ENCODE data around the gene OSBPL9.

Gene OSBPL9

GRCh38 chr1:51629918-51630317 lies 13.0 kb downstream of the OSBPL9 start:
- no peak overlapping the region for H3K9ac ChIP-seq (ENCODE audit: low read length)
- peaks cover 4% of the 10 kb centered on the region for H3K4me1 ChIP-seq (ENCODE audit: control insufficient read depth, insufficient read depth, low read length)
- H3K27me3 ChIP-seq (ENCODE audit: control insufficient read depth, insufficient read depth, low read length) = no peaks in the 10 kb centered on the region
- H3K4me3 ChIP-seq (ENCODE audit: low read length) = no peak overlapping the region
- no peak overlapping the region for H3K27ac ChIP-seq (ENCODE audit: low read depth, low read length)
- H3K36me3 ChIP-seq (ENCODE audit: control insufficient read depth, insufficient read depth, low read length) = no peaks in the 10 kb centered on the region

GRCh38 chr1:51630393-51630792 lies 13.5 kb downstream of the OSBPL9 start:
- H3K4me3 ChIP-seq (ENCODE audit: low read length) = no peak overlapping the region
- H3K27me3 ChIP-seq (ENCODE audit: control insufficient read depth, insufficient read depth, low read length) = no peaks in the 10 kb centered on the region
- no peak overlapping the region for H3K27ac ChIP-seq (ENCODE audit: low read depth, low read length)
- peaks cover 3% of the 10 kb centered on the region for H3K4me1 ChIP-seq (ENCODE audit: control insufficient read depth, insufficient read depth, low read length)
- no peak overlapping the region for H3K9ac ChIP-seq (ENCODE audit: low read length)
- no peaks in the 10 kb centered on the region for H3K36me3 ChIP-seq (ENCODE audit: control insufficient read depth, insufficient read depth, low read length)

DNA sequence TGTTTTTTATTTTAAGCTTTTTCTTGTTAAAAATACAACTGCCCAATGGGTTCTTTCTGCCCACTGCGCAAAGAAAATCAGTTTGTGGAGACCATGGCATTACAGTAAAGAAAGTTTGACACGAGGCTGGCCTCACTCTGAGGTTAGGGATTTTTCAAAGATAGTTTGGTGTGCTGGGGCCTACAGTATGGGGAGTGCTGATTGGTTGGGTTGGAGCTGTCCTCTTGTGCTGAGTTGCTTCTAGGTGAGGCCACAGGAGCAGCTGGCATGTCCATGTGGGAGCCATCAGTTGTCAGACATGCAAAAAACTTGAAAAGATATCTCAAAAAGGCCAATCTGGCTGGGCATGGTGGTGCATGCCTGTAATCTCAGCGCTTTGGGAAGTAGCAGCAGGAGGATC lies 14.0 kb downstream of the OSBPL9 start:
- H3K9ac ChIP-seq (ENCODE audit: low read length) = no peak overlapping the region
- H3K4me3 ChIP-seq (ENCODE audit: low read length) = no peak overlapping the region
- no peak overlapping the region for H3K27ac ChIP-seq (ENCODE audit: low read depth, low read length)
- H3K27me3 ChIP-seq (ENCODE audit: control insufficient read depth, insufficient read depth, low read length) = no peaks in the 10 kb centered on the region
- H3K36me3 ChIP-seq (ENCODE audit: control insufficient read depth, insufficient read depth, low read length) = no peaks in the 10 kb centered on the region
- peaks cover 3% of the 10 kb centered on the region for H3K4me1 ChIP-seq (ENCODE audit: control insufficient read depth, insufficient read depth, low read length)

DNA sequence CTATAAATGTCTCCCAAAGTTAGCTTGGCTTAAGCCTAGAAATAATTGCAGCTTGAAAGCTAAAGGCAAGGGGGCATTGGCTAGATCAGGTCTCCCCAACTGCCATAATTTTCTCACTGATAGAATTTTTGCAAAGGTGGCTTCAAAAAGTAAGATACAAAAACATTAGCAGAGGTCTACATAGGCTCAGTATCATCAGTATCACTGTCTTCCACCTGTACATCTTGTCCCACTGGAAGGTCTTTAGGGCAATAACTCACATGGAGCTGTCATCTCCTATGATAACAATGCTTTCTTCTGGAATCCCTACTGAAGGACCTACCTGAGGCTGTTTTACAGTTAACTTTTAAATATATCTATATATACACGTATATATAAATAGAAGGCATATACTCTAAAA lies 14.9 kb downstream of the OSBPL9 start:
- no peak overlapping the region for H3K4me3 ChIP-seq (ENCODE audit: low read length)
- H3K9ac ChIP-seq (ENCODE audit: low read length) = no peak overlapping the region
- H3K36me3 ChIP-seq (ENCODE audit: control insufficient read depth, insufficient read depth, low read length) = no peaks in the 10 kb centered on the region
- H3K4me1 ChIP-seq (ENCODE audit: control insufficient read depth, insufficient read depth, low read length) = peaks cover 3% of the 10 kb centered on the region
- H3K27ac ChIP-seq (ENCODE audit: low read depth, low read length) = no peak overlapping the region
- no peaks in the 10 kb centered on the region for H3K27me3 ChIP-seq (ENCODE audit: control insufficient read depth, insufficient read depth, low read length)

- H3K27ac ChIP-seq (ENCODE audit: low read depth, low read length) = no peak overlapping the region
- H3K4me3 ChIP-seq (ENCODE audit: low read length) = no peak overlapping the region
- no peaks in the 10 kb centered on the region for H3K27me3 ChIP-seq (ENCODE audit: control insufficient read depth, insufficient read depth, low read length)
- no peaks in the 10 kb centered on the region for H3K36me3 ChIP-seq (ENCODE audit: control insufficient read depth, insufficient read depth, low read length)
- H3K9ac ChIP-seq (ENCODE audit: low read length) = no peak overlapping the region
- peaks cover 8% of the 10 kb centered on the region for H3K4me1 ChIP-seq (ENCODE audit: control insufficient read depth, insufficient read depth, low read length)
Measured at GRCh38 chr1:51634618-51635017, 17.7 kb downstream of the OSBPL9 start.

GRCh38 chr1:51635615-51636014 lies 18.7 kb downstream of the OSBPL9 start:
- Histone ChIP-seq H3K9ac (ENCODE audit: low read length) (no peak overlapping the region), H3K4me3 (ENCODE audit: low read length) (no peak overlapping the region), H3K36me3 (ENCODE audit: control insufficient read depth, insufficient read depth, low read length) (no peaks in the 10 kb centered on the region), H3K4me1 (ENCODE audit: control insufficient read depth, insufficient read depth, low read length) (peaks cover 8% of the 10 kb centered on the region), H3K27ac (ENCODE audit: low read depth, low read length) (no peak overlapping the region), H3K27me3 (ENCODE audit: control insufficient read depth, insufficient read depth, low read length) (no peaks in the 10 kb centered on the region)

- Histone ChIP-seq H3K9ac (ENCODE audit: low read length) (no peak overlapping the region), H3K27ac (ENCODE audit: low read depth, low read length) (no peak overlapping the region), H3K4me1 (ENCODE audit: control insufficient read depth, insufficient read depth, low read length) (peaks cover 8% of the 10 kb centered on the region)
Measured at GRCh38 chr1:51636191-51636590, 19.3 kb downstream of the OSBPL9 start.

GRCh38 chr1:51636764-51637522 lies 20.1 kb downstream of the OSBPL9 start:
- no peaks in the 10 kb centered on the region for H3K27me3 ChIP-seq (ENCODE audit: control insufficient read depth, insufficient read depth, low read length)
- no peak overlapping the region for H3K9ac ChIP-seq (ENCODE audit: low read length)
- H3K36me3 ChIP-seq (ENCODE audit: control insufficient read depth, insufficient read depth, low read length) = no peaks in the 10 kb centered on the region
- H3K27ac ChIP-seq (ENCODE audit: low read depth, low read length) = no peak overlapping the region
- H3K4me1 ChIP-seq (ENCODE audit: control insufficient read depth, insufficient read depth, low read length) = peaks cover 13% of the 10 kb centered on the region
- H3K4me3 ChIP-seq (ENCODE audit: low read length) = no peak overlapping the region

More at GRCh38 chr1:51636191-51636590, 19.3 kb downstream of the OSBPL9 start:
- Histone ChIP-seq H3K4me3 (ENCODE audit: low read length) (no peak overlapping the region), H3K36me3 (ENCODE audit: control insufficient read depth, insufficient read depth, low read length) (no peaks in the 10 kb centered on the region), H3K27me3 (ENCODE audit: control insufficient read depth, insufficient read depth, low read length) (no peaks in the 10 kb centered on the region)

DNA sequence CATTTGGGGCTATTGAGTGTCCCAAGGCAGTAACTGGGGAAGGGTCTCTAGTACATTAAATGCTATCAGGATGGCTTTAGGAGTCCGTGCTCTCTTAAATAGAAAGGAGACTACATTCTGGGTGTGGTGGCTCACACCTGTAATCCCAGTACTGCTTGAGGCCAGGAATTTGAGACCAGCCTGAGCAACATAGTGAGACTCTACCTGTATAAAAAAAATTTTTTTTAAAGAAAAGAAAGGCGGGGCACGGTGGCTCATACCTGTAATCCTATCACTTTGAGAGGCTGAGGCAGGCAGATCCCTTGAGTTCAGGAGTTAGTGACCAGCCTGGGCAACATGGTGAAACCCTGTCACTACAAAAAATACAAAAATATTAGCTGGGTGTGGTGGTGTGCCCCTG lies 21.5 kb downstream of the OSBPL9 start:
- Histone ChIP-seq H3K27ac (ENCODE audit: low read depth, low read length) (no peak overlapping the region), H3K27me3 (ENCODE audit: control insufficient read depth, insufficient read depth, low read length) (no peaks in the 10 kb centered on the region), H3K36me3 (ENCODE audit: control insufficient read depth, insufficient read depth, low read length) (no peaks in the 10 kb centered on the region), H3K4me3 (ENCODE audit: low read length) (no peak overlapping the region), H3K9ac (ENCODE audit: low read length) (no peak overlapping the region), H3K4me1 (ENCODE audit: control insufficient read depth, insufficient read depth, low read length) (peaks cover 25% of the 10 kb centered on the region)

DNA sequence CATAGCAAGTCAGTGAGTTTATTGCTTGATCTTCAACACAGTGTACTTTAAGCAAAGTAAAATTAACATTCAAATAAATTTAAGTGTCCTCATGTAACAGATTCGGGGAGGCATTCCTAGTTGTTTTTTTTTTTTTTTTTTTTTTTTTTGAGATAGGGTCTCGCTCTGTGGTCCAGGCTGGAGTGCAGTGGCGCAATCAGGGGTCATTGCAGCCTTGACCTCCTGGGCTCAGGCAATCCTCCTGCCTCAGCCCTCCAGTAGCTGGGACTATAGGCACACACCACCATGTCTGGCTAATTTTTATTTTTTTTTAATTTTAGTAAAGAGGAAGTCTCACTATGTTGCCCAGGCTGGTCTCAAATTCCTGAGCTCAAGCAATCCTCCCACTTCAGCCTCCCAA lies 22.8 kb downstream of the OSBPL9 start:
- Histone ChIP-seq H3K36me3 (ENCODE audit: control insufficient read depth, insufficient read depth, low read length) (no peaks in the 10 kb centered on the region), H3K4me3 (ENCODE audit: low read length) (no peak overlapping the region), H3K4me1 (ENCODE audit: control insufficient read depth, insufficient read depth, low read length) (peaks cover 29% of the 10 kb centered on the region), H3K9ac (ENCODE audit: low read length) (no peak overlapping the region), H3K27me3 (ENCODE audit: control insufficient read depth, insufficient read depth, low read length) (no peaks in the 10 kb centered on the region), H3K27ac (ENCODE audit: low read depth, low read length) (no peak overlapping the region)

DNA sequence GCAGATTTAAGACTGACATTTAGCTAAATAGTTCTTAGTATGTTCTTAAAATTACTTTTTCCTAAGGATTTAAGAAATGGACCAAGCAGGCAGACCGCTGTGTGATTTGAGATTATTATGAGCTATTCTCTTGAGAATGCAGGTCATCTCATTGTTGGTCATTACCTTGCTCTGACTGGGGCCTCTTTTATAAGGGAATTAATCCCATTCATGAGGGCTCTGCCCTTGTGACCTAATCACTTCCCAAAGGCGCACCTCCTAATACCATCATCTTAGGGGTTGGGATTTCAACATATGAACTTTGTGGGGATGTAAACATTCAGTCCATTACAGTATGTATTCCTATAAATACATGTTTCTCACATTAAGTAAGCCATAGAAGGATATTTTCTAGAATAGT lies 24.2 kb downstream of the OSBPL9 start:
- H3K4me3 ChIP-seq (ENCODE audit: low read length) = no peak overlapping the region
- H3K9ac ChIP-seq (ENCODE audit: low read length) = no peak overlapping the region
- H3K27me3 ChIP-seq (ENCODE audit: control insufficient read depth, insufficient read depth, low read length) = no peaks in the 10 kb centered on the region
- no peaks in the 10 kb centered on the region for H3K36me3 ChIP-seq (ENCODE audit: control insufficient read depth, insufficient read depth, low read length)
- peaks cover 29% of the 10 kb centered on the region for H3K4me1 ChIP-seq (ENCODE audit: control insufficient read depth, insufficient read depth, low read length)
- no peak overlapping the region for H3K27ac ChIP-seq (ENCODE audit: low read depth, low read length)

- Histone ChIP-seq H3K4me3 (ENCODE audit: low read length) (no peak overlapping the region), H3K4me1 (ENCODE audit: control insufficient read depth, insufficient read depth, low read length) (peaks cover 24% of the 10 kb centered on the region), H3K27me3 (ENCODE audit: control insufficient read depth, insufficient read depth, low read length) (no peaks in the 10 kb centered on the region), H3K27ac (ENCODE audit: low read depth, low read length) (peak overlapping the region; percentile 83), H3K36me3 (ENCODE audit: control insufficient read depth, insufficient read depth, low read length) (no peaks in the 10 kb centered on the region), H3K9ac (ENCODE audit: low read length) (no peak overlapping the region)
Measured at GRCh38 chr1:51642739-51643142, 25.8 kb downstream of the OSBPL9 start.

DNA sequence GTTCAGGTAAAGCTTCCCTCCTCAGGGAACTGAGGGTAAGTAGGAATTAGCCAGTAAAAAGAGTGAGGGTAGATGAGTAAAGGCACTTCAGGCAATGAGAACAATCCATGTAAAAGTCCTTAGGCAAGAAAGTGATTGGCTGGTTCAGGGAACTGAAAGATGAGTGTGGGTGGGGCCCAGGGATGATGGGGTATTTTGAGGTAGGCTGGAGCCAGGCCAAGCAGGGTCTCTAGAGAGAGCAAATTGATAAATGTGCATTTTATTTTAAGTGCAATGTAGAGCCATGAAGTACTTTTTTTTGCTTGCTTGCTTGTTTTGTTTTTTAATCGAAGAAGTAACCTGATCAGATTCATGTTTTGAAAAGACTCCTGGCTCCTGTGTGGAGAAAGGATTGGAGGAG lies 26.5 kb downstream of the OSBPL9 start:
- H3K4me1 ChIP-seq (ENCODE audit: control insufficient read depth, insufficient read depth, low read length) = peaks cover 30% of the 10 kb centered on the region
- no peaks in the 10 kb centered on the region for H3K27me3 ChIP-seq (ENCODE audit: control insufficient read depth, insufficient read depth, low read length)
- peak overlapping the region; percentile 83 for H3K27ac ChIP-seq (ENCODE audit: low read depth, low read length)
- no peak overlapping the region for H3K9ac ChIP-seq (ENCODE audit: low read length)
- H3K36me3 ChIP-seq (ENCODE audit: control insufficient read depth, insufficient read depth, low read length) = no peaks in the 10 kb centered on the region
- H3K4me3 ChIP-seq (ENCODE audit: low read length) = no peak overlapping the region
